ENCODE measurements around the gene C3orf80.

The C3orf80 gene

GRCh38 chr3:160184655-160185054, 40.6 kb upstream of the C3orf80 start:
- no peak for DNase-seq (ENCODE audit: low spot score)
- H3K27ac ChIP-seq, result no peak overlapping the region
- ChIA-PET CTCF (no interaction called here), POLR2A (ENCODE audit: low non-redundant PET) (no interaction called here)
- TF ChIP-seq CTCF (conservative IDR thresholded peaks at IDR 0.05; ENCODE audit: low read depth), result no peak

GRCh38 chr3:160185751-160186150, 39.5 kb upstream of the C3orf80 start:
- TF ChIP-seq CTCF (conservative IDR thresholded peaks at IDR 0.05; ENCODE audit: low read depth), result no peak
- ChIA-PET POLR2A (ENCODE audit: low non-redundant PET) (no interaction called here), CTCF (interaction anchor here (0.5 kb wide), 1 partner anchor 147 kb away, joined by 3 read pairs; no protein-coding TSS in a partner anchor)
- no peak for DNase-seq (ENCODE audit: low spot score)
- no peak overlapping the region for H3K27ac ChIP-seq

- POLR2A ChIA-PET (ENCODE audit: low non-redundant PET), result no interaction called here
- no peak for TF ChIP-seq CTCF (conservative IDR thresholded peaks at IDR 0.05; ENCODE audit: low read depth)
- CTCF ChIA-PET, result interaction anchor here (0.9 kb wide), 1 partner anchor 27 kb away, joined by 3 read pairs; no protein-coding TSS in a partner anchor
- H3K27ac ChIP-seq, result no peak overlapping the region
- no peak for DNase-seq (ENCODE audit: low spot score)
Observed at GRCh38 chr3:160187288-160187687, 37.9 kb upstream of the C3orf80 start.

- no peak for DNase-seq (ENCODE audit: low spot score)
- TF ChIP-seq CTCF (conservative IDR thresholded peaks at IDR 0.05; ENCODE audit: low read depth), result no peak
- no peak overlapping the region for H3K27ac ChIP-seq
- CTCF ChIA-PET, result no interaction called here
- POLR2A ChIA-PET (ENCODE audit: low non-redundant PET), result no interaction called here
Observed at GRCh38 chr3:160192310-160193029, 32.8 kb upstream of the C3orf80 start.

GRCh38 chr3:160193644-160194192, 31.5 kb upstream of the C3orf80 start:
- TF ChIP-seq CTCF (conservative IDR thresholded peaks at IDR 0.05; ENCODE audit: low read depth), result no peak
- ChIA-PET CTCF (interaction anchor here (0.6 kb wide), 1 partner anchor 261 kb away, joined by 3 read pairs; no protein-coding TSS in a partner anchor), POLR2A (ENCODE audit: low non-redundant PET) (no interaction called here)
- DNase-seq (ENCODE audit: low spot score), result no peak
- H3K27ac ChIP-seq, result no peak overlapping the region

GRCh38 chr3:160194438-160194837, 30.8 kb upstream of the C3orf80 start:
- ChIA-PET CTCF (no interaction called here), POLR2A (ENCODE audit: low non-redundant PET) (no interaction called here)
- no peak overlapping the region for H3K27ac ChIP-seq
- DNase-seq (ENCODE audit: low spot score), result no peak
- no peak for TF ChIP-seq CTCF (conservative IDR thresholded peaks at IDR 0.05; ENCODE audit: low read depth)
